PC-9 (cell line): ENCODE measurements around the gene RHOA. TPM values are rescaled to one million over a fixed set of nuclear protein-coding genes. Genes with fewer than 3 reads are reported as not detected.

Experiments used
- BruUV-seq: library from RNA; stranded (reverse); fragments of 400-500 nt; replicated peaks from 2 replicates; lab custom pipeline; 2021; lab: Mats Ljungman, UMichigan
- CTCF ChIA-PET: fragments of 300-600 bp; sonication (Branson Sonifier 250); formaldehyde crosslinking; loops from one replicate; lab custom pipeline; 2022; ENCODE audit warnings: antibody characterized with exemption; lab: Charles Lee
- POLR2A ChIA-PET: fragments of 300-600 bp; sonication (Branson Sonifier 250); formaldehyde crosslinking; loops from one replicate; lab custom pipeline; 2022; ENCODE audit warnings: antibody characterized with exemption; ENCODE audit not compliant: unreplicated experiment; lab: Charles Lee
- DNase-seq, 2 experiments: peaks; one replicate each; pipeline versions ENCODE4 v3.0.0 to v3.0.0-alpha.2; 2015 to 2022; ENCODE audit warnings: mixed read lengths in 1 of 2
- H2AFZ ChIP-seq: fragments of 200-600 bp; sonication (generic); 2 replicates; pipeline ENCODE4 v1.8.1; 2017; ENCODE audit warnings: antibody characterized with exemption
- H3F3A ChIP-seq: fragments of 200-600 bp; sonication (generic); 2 replicates; pipeline ENCODE4 v1.8.1; 2017; ENCODE audit warnings: antibody characterized with exemption, mild to moderate bottlenecking, low read depth; ENCODE audit not compliant: insufficient read depth
- H3K27ac ChIP-seq: fragments of 200-600 bp; sonication (generic); 2 replicates; pipeline ENCODE4 v1.6.1; 2016; ENCODE audit warnings: mixed run types
- H3K27me3 ChIP-seq: fragments of 200-600 bp; sonication (generic); 2 replicates; pipeline ENCODE4 v1.6.1; 2016; ENCODE audit warnings: low read depth, mixed run types; ENCODE audit not compliant: insufficient read depth
- H3K36me3 ChIP-seq: fragments of 200-600 bp; sonication (generic); 2 replicates; pipeline ENCODE4 v1.6.1; 2016; ENCODE audit warnings: low read depth, mixed run types
- H3K4me1 ChIP-seq: fragments of 200-600 bp; sonication (generic); replicated peaks from 2 replicates; pipeline ENCODE4 v1.6.1; 2016; ENCODE audit warnings: mixed run types; ENCODE audit not compliant: insufficient read depth
- H3K4me2 ChIP-seq: fragments of 200-600 bp; sonication (generic); 2 replicates; pipeline ENCODE4 v1.6.1; 2017; ENCODE audit warnings: mixed run types
- H3K4me3 ChIP-seq: fragments of 200-600 bp; sonication (generic); 2 replicates; pipeline ENCODE4 v1.6.1; 2016; ENCODE audit warnings: mixed run types
- H3K79me2 ChIP-seq: fragments of 200-600 bp; sonication (generic); 2 replicates; pipeline ENCODE4 v1.6.1; 2017; ENCODE audit warnings: low read depth, mixed run types
- H3K9me2 ChIP-seq: fragments of 200-600 bp; sonication (generic); 2 replicates; pipeline ENCODE4 v1.8.1; 2017; ENCODE audit warnings: mild to moderate bottlenecking; ENCODE audit not compliant: insufficient read depth
- H3K9me3 ChIP-seq: fragments of 200-600 bp; sonication (generic); 2 replicates; pipeline ENCODE4 v1.8.1; 2016; ENCODE audit warnings: low read depth; ENCODE audit not compliant: insufficient read depth
- H4K20me1 ChIP-seq: fragments of 200-600 bp; sonication (generic); 2 replicates; pipeline ENCODE4 v1.8.1; 2017; ENCODE audit not compliant: insufficient read depth
- EZH2 ChIP-seq: fragments of 200-600 bp; sonication (generic); IDR thresholded peaks from 2 replicates; pipeline ENCODE4 v1.8.0; 2017; ENCODE audit warnings: antibody characterized with exemption, low read depth
- intact Hi-C: fragments of 100-400 bp; cut with micrococcal nuclease; formaldehyde crosslinking; loops from one replicate; pipeline ENCODE4 v1.10.0; 2022; ENCODE audit not compliant: unreplicated experiment
- total RNA-seq: library from RNA; stranded (reverse); gene quantifications from 2 replicates; pipeline ENCODE4 v1.2.3, GENCODE V29; 2021
- TF ChIP-seq, protein P1 (sequence below): fragments of 200-600 bp; sonication (generic); conservative IDR thresholded peaks from 2 replicates; pipeline ENCODE4 v1.6.1; 2017; ENCODE audit warnings: mixed run types, antibody characterized with exemption, mild to moderate bottlenecking, moderate library complexity

Gene RHOA
- total RNA-seq, 1 experiment from 2014 or later: 413 TPM

DNA sequence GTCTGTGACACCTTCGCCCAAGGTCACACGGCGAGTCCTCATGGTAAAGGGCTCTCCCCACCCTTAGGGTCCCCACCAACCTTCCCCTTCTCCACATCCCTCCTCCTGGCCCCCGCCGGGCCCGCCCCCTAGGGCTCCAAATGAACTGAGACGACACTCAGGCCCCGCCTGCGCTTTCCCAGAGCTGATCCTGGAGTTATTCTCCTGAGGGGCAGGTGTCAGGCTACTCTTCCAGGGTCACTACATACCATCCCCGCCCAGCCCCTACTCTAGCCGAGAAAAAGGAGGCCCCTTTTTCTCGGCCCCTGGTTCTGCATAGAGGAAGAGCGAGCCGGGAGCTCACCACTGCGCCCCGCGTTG, 72.2 kb downstream of the RHOA start:
- ChIA-PET POLR2A (interaction anchor here (0.5 to 1.9 kb wide), 5 partner anchors 13 to 333 kb away, joined by 3 to 19 read pairs (median 8); partner anchors contain the start of gene GPX1), CTCF (interaction anchor here (0.6 to 1.5 kb wide), 6 partner anchors 19 to 1061 kb away, joined by 3 to 8 read pairs (median 3); no protein-coding TSS in a partner anchor)
- Histone ChIP-seq H3F3A (peaks cover 27% of the 10 kb centered on the region), H3K27ac (peak overlapping the region; percentile 77), H3K36me3 (no peaks in the 10 kb centered on the region), H3K4me3 (peak overlapping the region; percentile 88), H2AFZ (peak overlapping the region; percentile 94), H3K9me2 (no peaks in the 10 kb centered on the region), H3K4me1 (peaks cover 7% of the 10 kb centered on the region; the same call in 1 of the 2 replicates), H3K9me3 (no peaks in the 10 kb centered on the region), H3K27me3 (no peaks in the 10 kb centered on the region), H3K4me2 (peak overlapping the region; percentile 98), H4K20me1 (peaks cover 3% of the 10 kb centered on the region; the same call in 1 of the 2 replicates), H3K79me2 (peaks cover 35% of the 10 kb centered on the region)
- intact Hi-C loops: no loop called here
- DNase-seq: no peak
- TF ChIP-seq, protein P1, sequence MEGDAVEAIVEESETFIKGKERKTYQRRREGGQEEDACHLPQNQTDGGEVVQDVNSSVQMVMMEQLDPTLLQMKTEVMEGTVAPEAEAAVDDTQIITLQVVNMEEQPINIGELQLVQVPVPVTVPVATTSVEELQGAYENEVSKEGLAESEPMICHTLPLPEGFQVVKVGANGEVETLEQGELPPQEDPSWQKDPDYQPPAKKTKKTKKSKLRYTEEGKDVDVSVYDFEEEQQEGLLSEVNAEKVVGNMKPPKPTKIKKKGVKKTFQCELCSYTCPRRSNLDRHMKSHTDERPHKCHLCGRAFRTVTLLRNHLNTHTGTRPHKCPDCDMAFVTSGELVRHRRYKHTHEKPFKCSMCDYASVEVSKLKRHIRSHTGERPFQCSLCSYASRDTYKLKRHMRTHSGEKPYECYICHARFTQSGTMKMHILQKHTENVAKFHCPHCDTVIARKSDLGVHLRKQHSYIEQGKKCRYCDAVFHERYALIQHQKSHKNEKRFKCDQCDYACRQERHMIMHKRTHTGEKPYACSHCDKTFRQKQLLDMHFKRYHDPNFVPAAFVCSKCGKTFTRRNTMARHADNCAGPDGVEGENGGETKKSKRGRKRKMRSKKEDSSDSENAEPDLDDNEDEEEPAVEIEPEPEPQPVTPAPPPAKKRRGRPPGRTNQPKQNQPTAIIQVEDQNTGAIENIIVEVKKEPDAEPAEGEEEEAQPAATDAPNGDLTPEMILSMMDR: no peak
- TF ChIP-seq EZH2: no peak
- no TSS peak for BruUV-seq

DNA sequence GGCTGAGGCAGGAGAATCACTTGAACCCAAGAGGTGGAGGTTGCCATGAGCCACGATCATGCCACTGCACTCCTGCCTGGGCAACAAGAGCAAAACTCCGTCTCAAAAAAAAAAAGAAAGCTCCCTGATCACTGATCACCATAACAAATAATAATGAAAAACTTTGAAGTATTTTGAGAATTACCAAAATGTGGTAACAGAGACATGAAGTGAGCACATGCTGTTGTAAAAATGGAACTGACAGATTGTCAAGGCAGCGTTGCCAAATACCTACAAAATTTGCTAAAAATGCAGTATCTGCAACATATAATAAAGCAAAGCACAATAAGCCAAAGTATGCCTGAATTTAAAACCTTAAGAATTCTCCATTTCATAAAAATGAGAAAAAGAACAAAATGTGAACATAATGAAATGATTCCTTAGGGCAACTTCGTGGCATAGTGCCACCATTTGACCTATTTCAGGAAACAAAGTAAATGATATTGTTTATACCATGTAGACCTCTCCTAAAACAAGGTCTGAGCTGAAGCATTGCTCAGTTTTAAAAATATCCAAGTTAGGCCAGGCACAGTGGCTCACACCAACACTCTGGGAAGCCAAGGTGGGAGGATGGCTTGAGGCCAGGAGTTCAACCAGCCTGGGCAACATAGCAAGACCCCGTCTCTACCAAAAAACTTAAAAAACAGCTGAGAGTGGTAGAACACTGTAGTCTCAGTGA, 77.7 kb downstream of the RHOA start:
- Histone ChIP-seq H3K9me2 (no peaks in the 10 kb centered on the region), H2AFZ (no peak overlapping the region), H4K20me1 (peaks cover 3% of the 10 kb centered on the region; the same call in 1 of the 2 replicates), H3K4me1 (no peaks in the 10 kb centered on the region; the same call in 1 of the 2 replicates), H3K27me3 (no peaks in the 10 kb centered on the region), H3K36me3 (0 out of 2 replicates have a peak, but pooled peaks cover 4% of the 10 kb centered on the region), H3K4me3 (no peak overlapping the region), H3K27ac (no peak overlapping the region), H3K4me2 (no peak overlapping the region), H3F3A (peaks cover 3% of the 10 kb centered on the region; the same call in 1 of the 2 replicates), H3K9me3 (no peaks in the 10 kb centered on the region), H3K79me2 (peaks cover 28% of the 10 kb centered on the region)
- no peak for DNase-seq
- intact Hi-C loops: no loop called here
- no TSS peak for BruUV-seq
- TF ChIP-seq, protein P1: no peak
- TF ChIP-seq EZH2: no peak
- ChIA-PET POLR2A (interaction anchor here (0.7 kb wide), 1 partner anchor 95 kb away, joined by 6 read pairs; the partner anchor contains the start of gene NICN1), CTCF (interaction anchor here (0.5 to 0.6 kb wide), 2 partner anchors 120 to 803 kb away, joined by 3 to 7 read pairs; no protein-coding TSS in a partner anchor)

DNA sequence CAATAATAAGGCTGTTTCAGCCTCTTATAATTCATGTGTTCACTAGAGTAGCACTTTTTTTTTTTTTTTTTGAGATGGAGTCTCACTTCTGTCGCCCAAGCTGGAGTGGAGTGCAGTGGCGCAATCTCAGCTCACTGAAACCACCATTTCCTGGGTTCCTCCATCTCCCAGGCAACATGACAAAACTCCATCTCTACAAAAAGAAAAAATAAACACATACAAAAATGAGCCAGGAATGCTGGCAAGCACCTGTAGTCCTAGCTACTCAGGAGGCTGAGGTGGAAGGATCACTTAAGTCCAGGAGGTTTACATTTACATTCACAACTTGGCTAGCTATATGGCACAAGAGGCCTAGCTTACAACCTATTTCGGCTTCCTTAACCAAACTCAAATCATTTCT, 78.7 kb downstream of the RHOA start:
- 0 out of 2 replicates have a peak, but pooled peaks cover 4% of the 10 kb centered on the region for H3K36me3 ChIP-seq
- no peak overlapping the region for H2AFZ ChIP-seq
- no peak for TF ChIP-seq EZH2
- TF ChIP-seq, protein P1: no peak
- ChIA-PET POLR2A (interaction anchor here (0.6 kb wide), 1 partner anchor 15 kb away, joined by 9 read pairs; no protein-coding TSS in a partner anchor), CTCF (interaction anchor here (0.6 kb wide), 1 partner anchor 176 kb away, joined by 7 read pairs; no protein-coding TSS in a partner anchor)
- H3K9me2 ChIP-seq: no peaks in the 10 kb centered on the region
- H3F3A ChIP-seq: no peaks in the 10 kb centered on the region; the same call in 1 of the 2 replicates
- H3K4me2 ChIP-seq: no peak overlapping the region
- H3K27ac ChIP-seq: no peak overlapping the region
- no peak overlapping the region for H3K4me3 ChIP-seq
- peaks cover 18% of the 10 kb centered on the region for H3K79me2 ChIP-seq
- no peaks in the 10 kb centered on the region for H3K27me3 ChIP-seq
- no TSS peak for BruUV-seq
- no peaks in the 10 kb centered on the region for H3K9me3 ChIP-seq
- no peak for DNase-seq
- peaks cover 3% of the 10 kb centered on the region; the same call in 1 of the 2 replicates for H4K20me1 ChIP-seq
- intact Hi-C loops: no loop called here
- H3K4me1 ChIP-seq: no peaks in the 10 kb centered on the region
